Nucleus accumbens (tissue), 56 donors: ENCODE measurements around the gene VTA1.

ENCODE experiments used
- DNase-seq, 56 donors: peaks; one replicate each; lab custom pipeline; 2025; lab: John Stamatoyannopoulos, UW

VTA1 gene

GRCh38 chr6:142260748-142261147 lies 113.7 kb downstream of the VTA1 start:
- DNase-seq, result no peak

GRCh38 chr6:142262231-142262630 lies 115.2 kb downstream of the VTA1 start:
- no peak for DNase-seq

GRCh38 chr6:142265476-142265875 lies 118.4 kb downstream of the VTA1 start:
- no peak for DNase-seq

GRCh38 chr6:142266060-142266459 lies 119.0 kb downstream of the VTA1 start:
- DNase-seq, result no peak

- no peak for DNase-seq
Measured at GRCh38 chr6:142271476-142271875, 124.4 kb downstream of the VTA1 start.
